HG03342 (cell line): ENCODE measurements around the gene MMEL1.

Source experiments
- ATAC-seq: cut with Tn5 transposase; IDR thresholded peaks from one replicate; pipeline ENCODE4 v1.9.1; 2021; ENCODE audit warnings: mild to moderate bottlenecking, moderate library complexity; ENCODE audit not compliant: unreplicated experiment

Gene MMEL1

DNA sequence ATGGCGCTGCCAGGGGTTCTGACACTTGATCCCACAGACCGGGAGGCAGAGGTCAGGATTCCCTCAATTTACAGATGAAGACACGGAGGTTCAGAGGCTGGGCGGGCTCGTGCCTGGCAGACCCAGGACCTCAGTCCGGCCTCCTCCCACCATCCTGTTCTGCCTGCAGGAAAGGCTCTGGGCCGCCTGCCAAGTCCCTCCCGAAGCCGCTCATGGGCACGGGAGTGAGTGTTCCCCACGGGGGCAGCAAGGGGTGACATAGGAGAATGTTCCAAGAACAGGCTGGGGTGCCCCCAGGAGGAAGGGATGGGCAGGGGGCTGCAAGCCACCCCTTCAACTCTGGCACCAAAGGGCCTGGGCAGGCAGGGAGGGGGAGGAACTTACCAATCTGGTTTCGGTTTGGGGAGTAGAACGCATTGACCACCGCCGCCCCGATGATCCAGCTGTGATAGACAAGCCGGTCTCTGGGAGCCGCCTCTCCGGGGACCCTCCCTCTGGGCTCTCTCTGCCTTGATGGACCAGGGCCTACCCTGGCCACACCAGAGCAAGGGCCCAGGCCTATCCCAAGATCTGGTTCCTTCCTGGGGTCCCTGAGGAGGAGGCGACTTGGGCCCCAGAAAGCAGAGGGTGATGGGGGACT is 38.7 kb downstream of the MMEL1 start:
- ATAC-seq, result no peak

DNA sequence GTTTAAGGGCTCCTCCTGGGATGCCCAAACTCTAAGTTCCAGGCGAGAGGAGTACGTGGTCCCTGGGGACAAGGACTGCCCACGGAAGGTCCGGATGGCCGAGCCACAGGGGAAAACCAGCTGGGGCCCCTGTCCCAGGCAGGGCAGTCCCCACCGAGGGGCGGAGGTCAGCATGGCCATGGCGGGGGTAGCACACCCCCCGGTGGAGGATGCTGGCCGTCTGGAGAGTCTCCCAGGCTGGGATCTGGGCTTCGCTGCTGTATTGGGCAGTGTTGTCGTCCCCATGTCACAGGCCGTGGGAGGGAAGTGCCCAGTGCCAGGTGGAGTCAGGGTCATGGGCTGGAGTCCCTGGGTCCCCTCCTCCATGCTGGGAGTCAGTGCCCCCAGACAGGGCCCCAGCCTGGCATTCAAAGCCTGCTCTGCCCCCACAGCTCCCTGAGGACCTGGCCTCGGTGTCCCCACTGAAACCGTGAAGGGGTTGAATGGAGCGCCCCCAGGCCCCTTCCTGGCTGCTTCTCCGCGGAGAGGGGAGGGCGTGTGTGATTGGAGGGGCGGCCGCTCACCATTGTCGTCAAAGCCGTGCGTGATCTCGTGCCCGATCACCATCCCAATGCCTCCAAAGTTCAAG is 39.5 kb downstream of the MMEL1 start:
- no peak for ATAC-seq

DNA sequence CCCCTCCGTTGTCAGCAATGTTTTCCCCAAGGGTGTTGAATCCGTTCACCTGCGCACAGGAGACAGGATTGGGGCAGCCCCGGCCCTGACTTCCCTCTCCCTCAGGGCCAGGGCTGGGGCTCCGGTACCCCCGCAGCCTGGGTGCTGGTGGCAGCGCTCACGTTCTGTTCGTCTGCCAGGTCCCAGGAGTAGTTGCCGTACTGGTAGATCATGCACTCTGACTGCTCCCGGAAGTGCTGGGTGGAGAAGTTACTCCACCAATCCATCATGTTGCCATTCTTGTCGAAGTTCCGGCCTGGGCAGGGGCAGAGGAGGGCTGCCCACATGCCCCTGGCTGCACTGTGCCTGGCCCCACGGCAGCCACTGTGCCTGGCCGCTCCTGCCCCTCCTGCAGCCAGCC is 40.1 kb downstream of the MMEL1 start:
- no peak for ATAC-seq

DNA sequence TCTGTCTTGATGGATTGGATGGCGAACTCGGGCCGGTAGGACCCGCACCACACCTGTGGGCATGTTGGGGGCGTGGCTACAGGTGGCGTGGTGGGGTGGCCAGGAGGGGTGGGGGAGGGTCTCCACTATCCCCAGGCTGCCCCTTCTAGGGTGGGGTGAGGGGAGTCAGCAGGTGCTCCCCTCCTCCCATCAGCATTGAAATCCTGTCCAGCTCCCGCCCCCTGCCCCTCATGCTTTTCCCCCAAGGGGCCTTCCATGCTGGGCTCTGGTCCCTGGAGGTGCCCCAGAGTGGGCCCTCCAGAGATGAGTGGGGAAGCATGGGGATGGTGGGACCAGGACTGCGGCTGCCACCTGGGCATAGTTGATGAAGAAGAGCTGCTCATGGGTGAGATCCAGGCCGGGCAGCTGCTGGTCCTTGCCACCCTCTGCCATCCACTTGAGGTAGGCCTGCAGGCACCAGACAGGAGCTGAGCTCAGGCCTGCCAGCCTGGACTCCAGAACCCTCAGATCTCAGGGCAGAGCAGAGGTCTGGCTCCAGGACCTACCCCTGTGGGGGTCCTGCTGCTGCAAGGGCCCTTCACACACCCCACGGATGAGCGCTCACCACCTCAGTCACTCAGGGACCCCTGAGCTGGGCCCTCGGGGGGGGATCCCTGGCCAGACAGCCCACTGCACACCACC is 41.1 kb downstream of the MMEL1 start:
- ATAC-seq, result no peak

DNA sequence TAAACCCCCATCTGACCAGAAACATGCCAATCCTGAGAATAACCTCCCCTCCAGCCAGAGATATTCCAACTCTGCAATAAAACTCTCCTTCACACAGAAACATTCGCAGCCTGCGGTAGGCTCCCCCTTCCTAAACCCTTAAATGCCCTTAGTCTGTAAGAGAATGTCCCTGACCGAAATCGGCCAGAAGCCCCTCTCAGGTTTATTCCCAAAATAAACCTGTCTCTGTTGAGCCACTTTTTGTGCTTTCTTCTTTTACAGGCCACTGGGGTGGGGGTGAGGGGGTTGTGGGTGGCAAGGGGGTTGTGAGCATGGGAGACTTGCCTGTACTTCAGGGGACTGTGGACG is 41.6 kb downstream of the MMEL1 start:
- no peak for ATAC-seq

DNA sequence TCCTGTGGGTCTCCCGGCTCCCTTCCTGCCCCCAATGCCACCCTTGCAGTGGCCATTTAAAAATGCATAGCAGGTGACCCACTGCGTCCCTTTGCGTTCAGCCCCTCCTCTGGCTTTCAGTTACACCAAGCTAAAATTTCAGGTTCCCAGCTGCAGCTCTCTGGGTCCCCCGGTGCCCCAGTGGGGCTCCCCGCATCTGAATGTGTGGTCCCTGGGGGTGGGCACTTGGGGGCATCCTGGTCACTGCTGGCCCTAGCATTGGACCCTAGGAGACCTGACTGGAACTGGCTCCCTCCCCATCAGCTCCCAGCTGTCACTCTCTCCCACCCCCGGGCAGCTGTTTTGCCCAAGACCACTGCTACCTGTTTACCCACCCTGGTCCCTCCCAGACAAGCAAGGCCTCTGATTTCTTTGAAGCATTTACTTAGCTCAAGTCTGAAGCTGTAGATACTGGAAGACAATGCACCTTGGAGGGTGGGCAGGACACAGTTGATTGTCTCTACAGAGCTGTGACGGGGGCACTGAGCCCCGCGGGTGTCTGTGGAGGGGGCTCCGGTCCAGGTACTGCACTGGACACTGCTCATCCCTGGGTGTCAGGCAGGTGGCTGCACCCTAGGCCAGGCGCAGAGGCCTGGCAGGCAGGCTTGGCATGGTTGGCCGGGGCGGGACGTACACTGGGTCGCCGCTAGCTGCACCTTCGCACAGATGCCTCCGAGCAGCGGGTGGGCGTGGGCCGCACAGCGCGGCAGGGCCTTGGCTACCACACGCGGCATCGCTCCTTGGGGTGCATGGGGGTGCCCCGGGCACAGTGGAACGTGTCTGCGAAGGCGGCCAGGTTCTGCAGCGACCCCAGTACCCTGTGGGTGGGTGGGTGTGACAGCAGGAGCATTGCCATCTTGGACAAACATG is 42.3 kb downstream of the MMEL1 start:
- no peak for ATAC-seq

DNA sequence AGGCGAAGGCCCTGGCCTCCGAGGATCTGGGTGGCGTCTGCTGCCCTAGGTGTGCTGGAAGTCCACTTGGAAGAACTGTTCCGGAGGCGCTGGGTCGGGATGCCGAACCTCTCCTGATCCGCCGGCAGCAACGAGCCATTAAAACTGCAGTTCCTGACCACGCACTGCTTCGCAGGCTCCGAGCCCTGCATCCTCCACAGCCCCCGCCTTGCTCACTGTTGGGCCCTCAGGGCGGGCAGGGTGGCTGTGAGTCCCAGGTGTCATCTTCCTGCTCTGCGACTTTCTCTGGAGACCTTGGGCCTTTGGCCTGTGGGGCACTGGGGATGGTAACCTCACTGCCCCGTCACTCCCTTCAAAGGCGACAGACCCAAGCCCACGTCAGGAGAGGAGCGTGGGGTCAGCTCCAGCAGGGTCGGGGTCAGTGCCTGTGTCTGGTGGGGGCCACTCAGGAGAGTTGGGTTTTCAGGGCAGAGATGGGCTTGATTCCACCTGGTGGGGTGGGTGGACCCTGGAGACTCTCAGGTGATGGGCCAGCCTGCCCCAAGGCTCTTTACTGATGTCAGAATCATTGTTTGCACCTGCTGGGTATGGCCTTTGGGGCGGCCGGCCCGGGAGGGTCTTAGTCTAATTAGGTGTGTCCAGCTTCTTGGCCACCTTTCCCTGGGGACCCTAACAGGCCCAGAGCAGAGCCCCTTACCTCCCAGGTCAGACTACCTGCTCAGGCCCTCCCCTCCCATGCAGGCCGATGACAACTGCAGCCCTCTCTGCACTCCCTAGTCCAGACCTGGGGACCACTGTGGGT is 43.2 kb downstream of the MMEL1 start:
- ATAC-seq, result no peak

DNA sequence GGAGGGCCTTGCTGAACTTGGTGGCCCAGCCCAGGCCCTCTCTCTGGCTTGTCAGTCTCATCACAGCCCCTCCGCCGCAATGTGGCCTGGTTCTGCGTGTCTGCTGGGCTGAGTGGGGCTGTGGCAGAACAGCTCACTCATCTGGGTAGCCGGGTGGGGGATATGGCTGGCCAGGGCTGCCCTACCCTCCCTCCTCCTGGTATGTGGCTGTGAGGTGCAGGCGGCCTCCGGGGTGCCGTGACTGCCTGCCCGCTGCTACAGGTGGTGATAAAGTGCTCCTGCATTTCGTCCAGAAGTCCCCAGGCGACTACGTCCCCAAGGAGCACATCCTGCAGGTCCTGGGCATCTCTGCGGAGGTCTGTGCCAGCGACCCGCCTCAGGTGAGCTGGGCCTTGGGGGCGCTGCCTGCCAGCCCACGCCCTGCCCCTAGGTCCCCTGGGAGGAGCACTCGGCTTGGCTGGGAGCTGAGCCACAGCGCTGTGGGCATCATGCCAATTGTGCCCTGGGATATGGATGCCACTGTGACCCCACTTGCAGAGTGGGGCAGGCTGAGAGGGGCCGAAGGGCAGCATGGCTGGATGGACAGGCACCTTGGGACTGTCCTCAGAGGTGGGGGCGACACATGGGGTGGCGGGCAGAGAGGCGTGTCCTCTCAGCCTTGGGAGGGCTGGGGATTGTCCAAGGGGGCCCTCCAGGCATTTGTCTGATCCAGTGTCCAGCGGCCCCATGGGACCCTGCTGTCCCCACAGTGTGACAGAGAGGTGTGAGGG is 44.0 kb downstream of the MMEL1 start:
- no peak for ATAC-seq

DNA sequence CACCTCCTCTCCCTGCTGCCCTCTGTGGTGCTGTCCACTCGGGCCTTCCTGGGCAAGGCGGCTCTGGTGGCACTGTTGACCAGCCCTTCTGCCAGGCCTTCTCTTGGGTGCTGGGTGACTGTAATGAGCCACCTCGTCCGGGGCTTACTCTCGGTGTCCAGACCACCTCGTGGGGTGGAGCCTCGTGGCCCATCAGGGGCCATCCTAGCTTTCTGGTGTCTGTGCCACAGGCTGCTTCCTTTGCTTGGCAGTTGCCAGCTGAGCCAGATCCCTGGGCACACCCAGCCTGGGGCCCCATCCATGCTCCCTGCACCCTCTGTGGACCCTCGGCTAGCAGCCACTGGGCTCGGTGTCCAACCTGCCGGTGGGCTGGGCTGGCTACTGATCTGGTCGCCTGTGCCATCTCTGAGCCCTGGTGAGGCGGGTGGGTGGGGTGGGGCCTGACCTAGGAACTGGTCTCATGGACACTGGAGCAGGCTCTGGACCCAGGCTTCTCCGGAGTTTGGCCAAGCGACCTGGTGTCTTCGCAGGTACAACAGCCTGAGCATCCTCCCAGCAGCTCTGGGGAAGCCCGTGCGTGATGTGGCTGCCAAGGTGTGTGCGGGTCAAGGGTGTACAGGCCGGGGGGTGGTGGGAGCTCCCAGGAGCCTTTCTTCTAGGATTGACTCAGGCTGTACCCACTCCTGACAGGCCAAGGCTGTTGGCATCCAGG is 44.8 kb downstream of the MMEL1 start:
- ATAC-seq, result no peak

DNA sequence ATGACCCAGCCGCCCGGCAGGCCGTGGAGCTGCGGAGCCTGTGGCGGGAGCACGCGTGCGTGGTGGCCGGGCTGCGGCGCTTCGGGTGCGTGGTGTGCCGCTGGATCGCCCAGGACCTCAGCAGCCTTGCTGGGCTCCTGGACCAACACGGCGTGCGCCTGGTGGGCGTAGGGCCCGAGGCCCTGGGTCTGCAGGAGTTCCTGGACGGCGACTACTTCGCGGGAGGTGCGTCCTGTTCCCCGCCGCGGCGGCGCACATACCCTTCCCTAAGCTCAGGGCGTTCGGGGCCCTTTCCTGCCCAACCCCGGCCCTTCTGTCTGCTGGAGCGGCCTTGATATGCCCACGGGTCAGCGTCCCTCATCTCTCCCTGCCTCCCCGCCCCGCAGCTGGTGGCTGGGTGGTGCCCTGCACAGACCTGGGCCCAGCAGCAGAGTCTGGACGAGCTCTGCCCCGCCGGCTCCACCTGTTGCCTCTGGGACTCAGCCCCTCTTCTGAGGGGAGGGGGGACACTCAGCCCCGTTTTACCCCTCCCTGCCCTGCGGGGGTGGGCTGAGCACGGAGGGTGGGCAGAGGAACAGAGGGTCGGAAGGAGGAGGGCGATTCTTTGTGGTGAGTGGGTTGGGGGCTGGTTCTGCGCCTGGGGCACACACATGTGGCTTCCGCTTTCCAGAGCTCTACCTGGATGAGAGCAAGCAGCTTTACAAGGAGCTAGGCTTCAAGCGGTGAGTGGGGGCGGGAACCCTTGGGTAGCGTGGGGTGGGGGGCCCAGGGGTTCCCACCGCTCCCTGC is 45.6 kb downstream of the MMEL1 start:
- ATAC-seq, result no peak

DNA sequence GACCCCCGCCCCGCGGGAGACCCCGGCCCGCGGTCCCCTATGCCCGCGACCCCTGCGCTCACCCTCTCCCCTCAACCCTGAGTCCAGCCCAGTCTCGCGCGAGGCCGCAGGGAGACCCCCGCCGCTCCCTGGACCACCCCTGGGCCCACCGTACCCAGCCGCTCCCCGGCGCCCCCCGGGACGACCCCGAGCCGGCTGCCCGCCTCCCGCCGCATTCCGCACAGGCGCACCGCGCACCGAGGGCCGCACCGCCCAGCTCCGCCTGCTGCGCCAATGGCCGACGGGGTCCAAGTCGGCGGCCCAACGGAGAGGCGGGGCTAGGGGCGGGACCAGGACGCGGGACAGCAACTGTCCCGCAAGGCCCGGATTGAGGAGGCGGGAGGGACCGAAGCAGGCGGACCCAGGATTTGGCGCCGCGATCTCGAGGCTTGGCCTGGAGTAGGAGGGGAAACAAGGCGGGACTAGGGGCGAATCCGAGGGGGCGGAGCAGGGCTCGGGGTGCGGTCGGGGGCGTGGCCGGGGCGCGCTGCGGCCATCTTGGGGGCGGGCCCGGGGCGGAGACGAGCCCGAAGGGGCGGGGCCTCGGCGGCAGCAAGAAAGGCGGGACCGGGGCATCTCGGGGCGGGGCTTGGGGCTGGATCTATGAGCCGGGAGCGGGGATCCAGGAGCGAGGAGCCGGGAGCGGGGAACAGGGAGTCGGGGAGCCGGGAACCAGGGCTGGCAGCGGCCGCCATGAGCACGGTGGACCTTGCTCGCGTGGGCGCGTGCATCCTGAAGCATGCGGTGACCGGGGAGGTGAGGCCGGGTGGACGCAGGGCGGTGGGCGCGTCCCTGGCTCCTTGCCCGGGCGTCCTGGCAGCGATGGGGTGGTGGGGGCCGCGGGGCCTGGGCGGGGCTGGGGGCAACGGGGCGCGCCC is 46.4 kb downstream of the MMEL1 start, which contains the start of gene PRXL2B:
Gene PRXL2B (plus strand): TSS at position 624 of the 917 bp plus-strand sequence. CDS start 109 bp downstream, at position 733.
- peak; percentile 69 for ATAC-seq

DNA sequence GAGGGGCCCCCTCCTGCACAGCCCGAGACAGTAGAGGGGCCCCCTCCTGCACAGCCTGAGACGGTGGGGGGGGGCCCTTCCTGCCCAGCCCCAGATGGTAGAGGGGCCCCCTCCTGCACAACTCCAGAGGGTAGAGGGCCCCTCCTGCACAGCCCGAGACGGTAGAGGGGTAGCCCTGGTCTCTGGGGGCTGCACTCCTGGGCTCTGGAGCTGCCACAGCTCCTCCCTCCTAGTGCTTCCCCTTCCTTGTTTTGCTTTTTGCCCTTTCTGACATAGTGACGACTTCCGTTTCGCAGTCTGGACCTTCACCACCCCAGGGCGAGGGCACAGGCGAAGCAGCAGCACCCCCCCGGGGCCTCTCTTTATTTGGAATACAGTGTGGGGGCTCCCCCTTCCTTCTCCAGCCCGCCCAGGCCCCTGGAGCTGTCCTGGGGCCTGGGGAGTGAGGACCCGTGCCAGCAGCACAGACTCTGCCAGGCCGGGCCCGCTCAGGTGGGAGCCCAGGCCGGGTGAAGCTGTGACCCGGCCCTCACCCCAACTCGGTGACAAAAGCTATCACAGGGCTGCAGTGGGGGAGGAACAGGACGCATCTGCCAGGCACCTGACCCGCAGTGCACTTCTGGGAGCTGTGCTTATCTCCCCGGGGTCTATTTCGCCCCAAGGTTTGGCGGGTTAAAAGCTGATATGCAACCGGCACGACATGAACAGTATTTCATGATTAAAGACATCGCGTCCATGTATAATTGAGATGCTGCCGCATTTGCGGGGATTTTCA is 47.3 kb downstream of the MMEL1 start:
- peak; percentile 39 for ATAC-seq

DNA sequence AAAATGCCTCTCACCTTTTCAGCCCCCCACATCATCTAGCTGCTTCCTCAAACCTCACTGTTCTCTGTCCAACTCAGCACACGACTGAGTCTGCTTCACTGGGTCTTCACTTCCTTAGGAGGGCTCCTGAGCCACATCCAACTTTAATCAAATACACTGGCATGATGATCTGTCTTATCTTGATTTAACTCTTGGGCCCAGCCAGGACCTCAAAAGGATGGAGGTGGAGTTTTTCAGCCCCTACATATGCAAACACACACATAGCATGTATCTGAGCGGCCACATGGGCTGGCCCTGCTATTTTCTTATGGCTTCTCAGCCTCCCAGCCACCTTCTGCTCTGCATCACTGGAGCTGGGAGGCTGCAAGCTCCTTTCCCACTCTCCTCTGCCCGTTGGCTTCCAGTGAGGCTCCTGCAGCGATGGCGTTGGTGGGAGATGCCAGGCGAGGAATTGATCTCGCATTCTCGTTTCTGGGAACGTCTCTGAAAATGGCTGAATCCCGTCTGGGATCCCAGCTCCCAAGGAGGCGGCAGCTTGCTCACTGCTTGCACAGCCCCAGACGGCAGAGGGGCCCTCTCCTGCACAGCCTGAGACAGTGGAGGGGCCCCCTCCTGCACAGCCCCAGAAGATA is 48.0 kb downstream of the MMEL1 start:
- ATAC-seq, result peak; percentile 3

DNA sequence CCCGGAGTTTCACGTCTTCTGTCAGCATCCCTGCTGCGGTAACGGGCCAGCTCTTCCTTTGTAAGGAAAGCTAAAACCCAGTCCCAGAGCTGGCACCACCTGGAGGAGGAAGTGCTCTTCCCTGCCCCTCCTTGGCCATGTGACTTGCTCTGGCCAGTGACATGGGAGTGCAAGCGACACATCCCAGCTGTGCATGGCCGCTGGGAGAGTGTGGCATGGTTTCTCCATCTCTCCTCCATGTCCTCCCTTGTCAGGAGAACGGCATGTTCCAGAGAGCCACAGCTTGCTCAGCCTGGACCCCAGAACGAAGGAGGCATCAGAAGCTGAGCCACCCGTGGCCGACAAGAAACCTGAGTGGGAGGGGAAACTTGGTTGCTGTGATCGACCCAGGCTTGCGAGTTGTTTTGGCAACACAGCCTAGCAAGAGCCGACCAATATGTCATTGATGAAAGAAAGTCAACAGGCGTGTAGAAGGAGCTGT is 48.9 kb downstream of the MMEL1 start:
- no peak for ATAC-seq

DNA sequence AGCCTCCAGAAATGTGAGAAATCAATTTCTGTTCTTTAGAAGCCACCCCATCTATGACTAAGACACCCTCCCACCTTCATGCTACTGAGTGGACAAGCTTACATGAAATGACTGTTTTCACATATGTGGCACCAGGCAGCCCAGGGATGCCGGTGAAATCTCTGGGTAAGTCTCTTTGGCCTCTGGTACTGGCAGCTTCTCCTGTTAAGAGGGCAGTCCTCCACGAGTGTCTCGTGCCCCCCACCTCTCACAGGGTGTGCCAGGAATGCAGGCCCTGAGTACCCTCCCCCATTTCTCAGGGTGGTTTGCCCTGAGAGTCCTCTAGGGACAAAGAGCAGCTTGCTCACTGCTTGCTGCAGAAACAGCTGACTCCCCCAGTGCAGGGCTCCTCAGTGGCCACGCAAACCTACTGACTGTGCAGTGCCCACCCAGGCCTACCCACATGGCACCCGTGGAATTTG is 49.5 kb downstream of the MMEL1 start:
- no peak for ATAC-seq

DNA sequence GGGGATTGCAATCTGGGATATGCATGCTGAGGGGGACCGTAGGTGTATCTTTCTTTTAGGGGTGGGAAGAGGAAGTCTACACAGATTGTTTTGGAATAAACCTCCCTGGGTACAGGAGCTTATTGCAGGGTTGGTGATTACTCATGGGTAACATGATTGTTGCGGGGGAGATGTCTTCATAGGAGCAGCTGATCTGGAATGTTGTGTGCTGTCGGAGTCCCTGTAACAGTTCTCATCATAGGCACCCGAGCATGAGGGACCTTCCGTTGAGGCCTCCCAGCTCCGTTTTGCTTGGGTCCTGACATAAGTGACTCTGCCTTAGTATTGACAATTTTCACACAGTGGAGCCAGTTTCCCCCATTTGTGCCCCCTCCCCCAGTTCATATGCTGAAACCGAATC is 50.4 kb downstream of the MMEL1 start:
- ATAC-seq, result no peak
